K562 (cell line): Measurements from ENCODE around the gene DDX5.

Experiments
- CBX2 ChIP-seq: fragments of 200-600 bp; sonication (generic); IDR thresholded peaks from one replicate; pipeline ENCODE4 v1.6.1; 2012; ENCODE audit warnings: mild to moderate bottlenecking, low read length, inconsistent platforms; ENCODE audit not compliant: insufficient read depth, poor library complexity, severe bottlenecking
- CEBPB ChIP-seq: fragments of 450-650 bp; IDR thresholded peaks from 2 replicates; pipeline ENCODE4 v1.6.1; 2016; ENCODE audit warnings: missing genetic modification characterization, missing compliant biosample characterization
- CTCF ChIP-seq, 3 experiments: IDR thresholded peaks in 2 of 3; conservative IDR thresholded peaks in 1 of 3; 2 replicates each; pipeline ENCODE4 v1.5.1; 2011 to 2012; ENCODE audit warnings: low read length in 3 of 3, mild to moderate bottlenecking in 3 of 3, control low read depth in 2 of 3, improper control_type of control experiment in 1 of 3, inconsistent platforms in 1 of 3, low read depth in 1 of 3, mixed read lengths in 1 of 3, moderate library complexity in 1 of 3; ENCODE audit not compliant: insufficient read depth in 2 of 3
- RCOR1 ChIP-seq, 2 experiments: IDR thresholded peaks; 2 replicates each; pipeline ENCODE4 v1.6.1; 2012; ENCODE audit warnings: low read depth in 2 of 2, low read length in 2 of 2, borderline replicate concordance in 1 of 2, improper control_type of control experiment in 1 of 2
- REST ChIP-seq, 2 experiments: fragments of 450-650 bp; formaldehyde crosslinking in 1 of 2; IDR thresholded peaks; 2 replicates each; pipeline versions ENCODE4 v1.4.0 to v1.6.1; 2014 to 2020; ENCODE audit warnings: mild to moderate bottlenecking in 2 of 2, borderline replicate concordance in 1 of 2, low read depth in 1 of 2
- RFX5 ChIP-seq: IDR thresholded peaks from 2 replicates; pipeline ENCODE4 v1.6.1; 2011; ENCODE audit warnings: low read depth, mild to moderate bottlenecking, improper control_type of control experiment, low read length
- ZBTB33 ChIP-seq: sonication (generic); formaldehyde crosslinking; IDR thresholded peaks from 2 replicates; pipeline ENCODE4 v1.8.1; 2023; ENCODE audit warnings: mild to moderate bottlenecking, missing genetic modification reagents
- ZKSCAN8 ChIP-seq: fragments of 200-800 bp; sonication (Bioruptor generic); IDR thresholded peaks from 2 replicates; pipeline ENCODE4 v1.6.1; 2016; ENCODE audit warnings: missing genetic modification characterization, missing compliant biosample characterization
- TF ChIP-seq, protein P1 (sequence below): fragments of 200-800 bp; sonication (Bioruptor generic); IDR thresholded peaks from 2 replicates; pipeline ENCODE4 v1.6.1; 2017; ENCODE audit warnings: missing genetic modification characterization, missing compliant biosample characterization

- no peak for TF ChIP-seq RFX5
- no peak for TF ChIP-seq REST (IDR thresholded peaks at IDR 0.05; ENCODE audit: borderline replicate concordance)
- TF ChIP-seq REST (CRISPR knock-in tag; IDR thresholded peaks at IDR 0.05; ENCODE audit: low read depth): no peak
- TF ChIP-seq CEBPB (tag): no peak
- TF ChIP-seq RCOR1 (IDR thresholded peaks at IDR 0.05; ENCODE audit: borderline replicate concordance in 1 of 2, low read depth in 2 of 2, low read length in 2 of 2): no peak
- TF ChIP-seq, protein P1, sequence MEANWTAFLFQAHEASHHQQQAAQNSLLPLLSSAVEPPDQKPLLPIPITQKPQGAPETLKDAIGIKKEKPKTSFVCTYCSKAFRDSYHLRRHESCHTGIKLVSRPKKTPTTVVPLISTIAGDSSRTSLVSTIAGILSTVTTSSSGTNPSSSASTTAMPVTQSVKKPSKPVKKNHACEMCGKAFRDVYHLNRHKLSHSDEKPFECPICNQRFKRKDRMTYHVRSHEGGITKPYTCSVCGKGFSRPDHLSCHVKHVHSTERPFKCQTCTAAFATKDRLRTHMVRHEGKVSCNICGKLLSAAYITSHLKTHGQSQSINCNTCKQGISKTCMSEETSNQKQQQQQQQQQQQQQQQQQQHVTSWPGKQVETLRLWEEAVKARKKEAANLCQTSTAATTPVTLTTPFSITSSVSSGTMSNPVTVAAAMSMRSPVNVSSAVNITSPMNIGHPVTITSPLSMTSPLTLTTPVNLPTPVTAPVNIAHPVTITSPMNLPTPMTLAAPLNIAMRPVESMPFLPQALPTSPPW: no peak
- no peak for TF ChIP-seq CBX2
- no peak for TF ChIP-seq CTCF (IDR thresholded peaks at IDR 0.05 in 2 of 3, conservative IDR thresholded peaks at IDR 0.05 in 1 of 3; ENCODE audit: insufficient read depth in 2 of 3, low read depth in 1 of 3, low read length in 3 of 3)
- no peak for TF ChIP-seq ZBTB33
- no peak for TF ChIP-seq ZKSCAN8 (CRISPR knock-in tag)
These were observed 28.2 kb downstream of the DDX5 start for GRCh38 chr17:64477849-64478248.
